GM19463 (cell line): ENCODE measurements around the gene ZSWIM3.

Experiments used
- ATAC-seq: cut with Tn5 transposase; IDR thresholded peaks from one replicate; pipeline ENCODE4 v1.9.1; 2021; ENCODE audit warnings: mild to moderate bottlenecking, moderate library complexity; ENCODE audit not compliant: unreplicated experiment

The ZSWIM3 gene

GRCh38 chr20:45927071-45927878 is 69.9 kb downstream of the ZSWIM3 start:
- no peak for ATAC-seq
